ENCODE measurements around the gene EYA2. TPM values are rescaled to one million over a fixed set of nuclear protein-coding genes. Genes with fewer than 3 reads are reported as not detected.

Gene EYA2
- total RNA-seq, 4 donors from 2014 or later: 9.7 to 22.1 (median 14.3) TPM

GRCh38 chr20:46987001-46987400 lies 92.4 kb downstream of the EYA2 start:
- peak overlapping the region in 2 of 4 donors; percentile 4 to 6 for H3K27ac ChIP-seq
- peaks cover 21 to 72% (median 29%) of the 10 kb centered on the region in 3 donors for H3K4me1 ChIP-seq
- no peak for DNase-seq

DNA sequence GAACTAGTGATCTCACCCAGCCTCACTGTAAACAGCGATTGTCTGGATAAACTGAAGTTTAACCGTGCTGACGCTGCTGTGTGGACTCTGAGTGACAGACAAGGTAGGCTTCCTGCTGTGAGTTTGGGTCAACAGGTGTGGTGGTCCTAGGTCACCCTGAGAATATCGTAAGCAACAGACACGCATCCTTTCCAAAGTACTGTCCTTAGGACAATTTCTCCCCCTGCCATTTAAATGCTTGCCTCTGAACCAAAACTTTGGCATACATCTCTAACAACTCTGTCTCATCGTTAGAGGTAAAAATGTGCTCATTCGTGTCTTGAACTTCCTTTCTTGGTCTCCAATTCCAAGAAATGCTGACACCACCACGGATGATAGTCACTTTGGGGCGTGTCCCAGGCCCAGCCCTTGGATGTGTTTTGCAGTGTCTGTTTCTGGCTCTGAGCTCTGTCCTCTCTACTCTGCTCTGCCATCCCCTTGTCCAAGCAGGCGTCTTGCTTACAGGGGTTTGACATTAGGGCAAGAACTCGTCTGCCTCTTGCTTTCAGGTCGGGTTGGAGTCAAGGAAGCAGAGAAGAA lies 95.5 kb downstream of the EYA2 start:
- intact Hi-C loops (cut with DNase I): no loop called here
- DNase-seq: no peak
- no peak for TF ChIP-seq POLR2A (IDR thresholded peaks at IDR 0.05)
- peak in 1 of 6 experiments; percentile 3 for TF ChIP-seq CTCF (IDR thresholded peaks at IDR 0.05)
- H3K9me3 ChIP-seq: no peaks in the 10 kb centered on the region
- WGBS, 2 donors: 18 to 31% methylated on average over 12 of the region's 12 CpGs
- H3K27ac ChIP-seq: peak overlapping the region; percentile 88 to 93 (median 89)
- H3K27me3 ChIP-seq: peaks cover 0 to 3% (median 0%) of the 10 kb centered on the region in 4 donors
- H3K36me3 ChIP-seq: no peaks in the 10 kb centered on the region
- peaks cover 20 to 73% (median 25%) of the 10 kb centered on the region in 3 donors for H3K4me1 ChIP-seq
- H3K4me3 ChIP-seq: peak overlapping the region in 3 of 4 donors; percentile 5 to 12 (median 10)

More at GRCh38 chr20:46987001-46987400, 92.4 kb downstream of the EYA2 start:
- Histone ChIP-seq H3K4me3 (no peak overlapping the region), H3K36me3 (no peaks in the 10 kb centered on the region), H3K27me3 (no peaks in the 10 kb centered on the region), H3K9me3 (peaks cover 0 to 11% (median 5%) of the 10 kb centered on the region in 3 donors)
- TF ChIP-seq POLR2A (IDR thresholded peaks at IDR 0.05) (no peak), CTCF (IDR thresholded peaks at IDR 0.05) (no peak)
- 66 to 74% methylated on average over 5 of the region's 5 CpGs for WGBS, 2 donors
- intact Hi-C loops (cut with DNase I): no loop called here

GRCh38 chr20:46990596-46991104 lies 96.0 kb downstream of the EYA2 start:
- Histone ChIP-seq H3K36me3 (no peaks in the 10 kb centered on the region), H3K27me3 (peaks cover 0 to 3% (median 0%) of the 10 kb centered on the region in 4 donors), H3K4me1 (peaks cover 20 to 71% (median 25%) of the 10 kb centered on the region in 3 donors), H3K27ac (peak overlapping the region; percentile 88 to 93 (median 89)), H3K4me3 (peak overlapping the region in 1 of 4 donors; percentile 12), H3K9me3 (no peaks in the 10 kb centered on the region)
- no peak for TF ChIP-seq CTCF (IDR thresholded peaks at IDR 0.05)
- TF ChIP-seq POLR2A (IDR thresholded peaks at IDR 0.05): no peak
- intact Hi-C loops (cut with DNase I): no loop called here
- 26 to 32% methylated on average over 5 of the region's 5 CpGs for WGBS, 2 donors
- no peak for DNase-seq

- intact Hi-C loops (cut with DNase I): no loop called here
- peaks cover 0 to 3% (median 0%) of the 10 kb centered on the region in 4 donors for H3K27me3 ChIP-seq
- peak overlapping the region; percentile 88 to 93 (median 89) for H3K27ac ChIP-seq
- no peaks in the 10 kb centered on the region for H3K36me3 ChIP-seq
- peaks cover 20 to 74% (median 25%) of the 10 kb centered on the region in 3 donors for H3K4me1 ChIP-seq
- no peak for DNase-seq
- 47 to 66% methylated on average over 3 of the region's 3 CpGs for WGBS, 2 donors
- TF ChIP-seq POLR2A (IDR thresholded peaks at IDR 0.05) (no peak), CTCF (IDR thresholded peaks at IDR 0.05) (no peak)
- H3K9me3 ChIP-seq: no peaks in the 10 kb centered on the region
- no peak overlapping the region for H3K4me3 ChIP-seq
Observed at GRCh38 chr20:46991168-46991567, 96.5 kb downstream of the EYA2 start.

- H3K27ac ChIP-seq: peak overlapping the region; percentile 11 to 93 (median 89)
Observed at GRCh38 chr20:46991880-46992639, 97.4 kb downstream of the EYA2 start.

More at GRCh38 chr20:46991880-46992639, 97.4 kb downstream of the EYA2 start:
- Histone ChIP-seq H3K27me3 (peaks cover 0 to 3% (median 0%) of the 10 kb centered on the region in 4 donors), H3K36me3 (no peaks in the 10 kb centered on the region), H3K9me3 (no peaks in the 10 kb centered on the region), H3K4me1 (peaks cover 20 to 75% (median 25%) of the 10 kb centered on the region in 3 donors), H3K4me3 (no peak overlapping the region)
- intact Hi-C loops (cut with DNase I): no loop called here
- WGBS, 2 donors: 77 to 85% methylated on average over 8 to 12 of the region's 12 CpGs
- no peak for TF ChIP-seq CTCF (IDR thresholded peaks at IDR 0.05)
- no peak for TF ChIP-seq POLR2A (IDR thresholded peaks at IDR 0.05)
- DNase-seq: no peak
